ENCODE measurements around the gene TOX2. TPM values are rescaled to one million over a fixed set of nuclear protein-coding genes. Genes with fewer than 3 reads are reported as not detected.

TOX2 gene
- total and polyA plus RNA-seq, 2 of the 4 experiments (the other 2 are of a cell fraction): 1.3 to 17.5 TPM

- ATAC-seq (ENCODE audit: low read depth) (no peak), DNase-seq (no peak)
- Histone ChIP-seq H3K56ac (ENCODE audit: extremely low read depth, insufficient read depth, low read length) (no peak overlapping the region), H2AFZ (replicated peaks; ENCODE audit: low read length, poor library complexity) (no peak overlapping the region), H3K4me1 (ENCODE audit: control insufficient read depth, insufficient read depth, low read length) (peaks cover 12% of the 10 kb centered on the region), H4K8ac (ENCODE audit: low read depth in 2 of 2, low read length in 2 of 2) (no peak overlapping the region), H4K20me1 (ENCODE audit: insufficient read depth, low read length) (peaks cover 28% of the 10 kb centered on the region; the same call in 1 of the 2 replicates), H3K9ac (ENCODE audit: low read depth, low read length) (no peak overlapping the region), H2BK120ac (ENCODE audit: low read depth, low read length) (no peak overlapping the region), H4K5ac (ENCODE audit: low read depth, low read length) (no peak overlapping the region), H3K79me1 (ENCODE audit: low read depth in 1 of 2, low read length in 2 of 2) (peaks cover 19 to 77% of the 10 kb centered on the region in 2 experiments), H2BK15ac (ENCODE audit: low read depth, low read length) (no peak overlapping the region), H3K4me2 (ENCODE audit: low read depth, low read length) (no peak overlapping the region), H3K18ac (ENCODE audit: low read depth, low read length) (no peak overlapping the region), H3K23ac (ENCODE audit: low read depth, low read length) (no peak overlapping the region), H2BK20ac (ENCODE audit: low read depth, low read length) (no peak overlapping the region), H4K91ac (ENCODE audit: insufficient read depth, low read depth, low read length) (no peak overlapping the region), H3K14ac (replicated peaks; ENCODE audit: low read depth, low read length) (0 out of 2 replicates have a peak overlapping the region, but pooled peaks have one; percentile 21), H3K9me1 (ENCODE audit: insufficient read depth, low read length) (peaks cover 17% of the 10 kb centered on the region), H2AK9ac (replicated peaks; ENCODE audit: low read depth, low read length, poor library complexity) (no peak overlapping the region), H2BK5ac (ENCODE audit: low read depth, low read length, poor library complexity, severe bottlenecking) (no peak overlapping the region), H3K4ac (ENCODE audit: low read depth, low read length) (no peak overlapping the region), H3K27ac (ENCODE audit: insufficient read depth, low read length) (no peak overlapping the region), H2AK5ac (ENCODE audit: low read depth, low read length) (no peak overlapping the region), H3K4me3 (ENCODE audit: insufficient read depth, low read depth, low read length) (no peak overlapping the region), H3K27me3 (ENCODE audit: control insufficient read depth, insufficient read depth, low read length) (no peaks in the 10 kb centered on the region), H3K36me3 (ENCODE audit: control insufficient read depth, insufficient read depth, low read length) (peaks cover 6% of the 10 kb centered on the region; the same call in 1 of the 2 replicates), H3K9me3 (ENCODE audit: control insufficient read depth, insufficient read depth, low read length) (peaks cover 2% of the 10 kb centered on the region; the same call in 1 of the 2 replicates)
- BruUV-seq (replicated peaks): no TSS peak
- dilution Hi-C loops (cut with HindIII; ENCODE audit: low sequenced_read_pairs, unreplicated experiment) (no loop called here), in situ Hi-C loops (cut with MboI; ENCODE audit: low sequenced_read_pairs) (no loop called here), intact Hi-C loops (cut with micrococcal nuclease) (no loop called here)
- WGBS, 2 experiments (ENCODE audit: extremely low coverage in 2 of 2, insufficient read length in 1 of 2): 89% methylated on average over 6 of the region's 9 CpGs; no CpG with 5 or more reads in 1 of the 2 experiments
- CTCF ChIA-PET: no interaction called here
- POLR2A ChIA-PET (ENCODE audit: unreplicated experiment): no interaction called here
- TF ChIP-seq SMC3 (IDR thresholded peaks at IDR 0.05; ENCODE audit: low read depth, low read length): no peak
- TF ChIP-seq RFX5 (IDR thresholded peaks at IDR 0.05; ENCODE audit: low read depth, low read length): no peak
- TF ChIP-seq CEBPB (IDR thresholded peaks at IDR 0.05; ENCODE audit: low read depth, low read length): no peak
- TF ChIP-seq, protein P1, sequence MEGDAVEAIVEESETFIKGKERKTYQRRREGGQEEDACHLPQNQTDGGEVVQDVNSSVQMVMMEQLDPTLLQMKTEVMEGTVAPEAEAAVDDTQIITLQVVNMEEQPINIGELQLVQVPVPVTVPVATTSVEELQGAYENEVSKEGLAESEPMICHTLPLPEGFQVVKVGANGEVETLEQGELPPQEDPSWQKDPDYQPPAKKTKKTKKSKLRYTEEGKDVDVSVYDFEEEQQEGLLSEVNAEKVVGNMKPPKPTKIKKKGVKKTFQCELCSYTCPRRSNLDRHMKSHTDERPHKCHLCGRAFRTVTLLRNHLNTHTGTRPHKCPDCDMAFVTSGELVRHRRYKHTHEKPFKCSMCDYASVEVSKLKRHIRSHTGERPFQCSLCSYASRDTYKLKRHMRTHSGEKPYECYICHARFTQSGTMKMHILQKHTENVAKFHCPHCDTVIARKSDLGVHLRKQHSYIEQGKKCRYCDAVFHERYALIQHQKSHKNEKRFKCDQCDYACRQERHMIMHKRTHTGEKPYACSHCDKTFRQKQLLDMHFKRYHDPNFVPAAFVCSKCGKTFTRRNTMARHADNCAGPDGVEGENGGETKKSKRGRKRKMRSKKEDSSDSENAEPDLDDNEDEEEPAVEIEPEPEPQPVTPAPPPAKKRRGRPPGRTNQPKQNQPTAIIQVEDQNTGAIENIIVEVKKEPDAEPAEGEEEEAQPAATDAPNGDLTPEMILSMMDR (conservative IDR thresholded peaks at IDR 0.05; ENCODE audit: low read depth, low read length): no peak
- no peak for TF ChIP-seq NFE2L2 (IDR thresholded peaks at IDR 0.05; ENCODE audit: low read depth, low read length)
- TF ChIP-seq MAFK (IDR thresholded peaks at IDR 0.05; ENCODE audit: low read depth, low read length): no peak
- TF ChIP-seq RAD21 (IDR thresholded peaks at IDR 0.05; ENCODE audit: low read length): no peak
- TF ChIP-seq MAZ (IDR thresholded peaks at IDR 0.05; ENCODE audit: borderline replicate concordance, low read depth, low read length): no peak
- TF ChIP-seq MXI1 (IDR thresholded peaks at IDR 0.05; ENCODE audit: borderline replicate concordance, low read depth, low read length): no peak
- TF ChIP-seq RCOR1 (IDR thresholded peaks at IDR 0.05; ENCODE audit: insufficient replicate concordance, low read length): no peak
- no peak for TF ChIP-seq POLR2A (IDR thresholded peaks at IDR 0.05; ENCODE audit: low read depth, low read length)
- no peak for TF ChIP-seq FOS (IDR thresholded peaks at IDR 0.05; ENCODE audit: low read depth, low read length)
- no peak for TF ChIP-seq BHLHE40 (IDR thresholded peaks at IDR 0.05; ENCODE audit: low read depth, low read length)
- TF ChIP-seq CHD1 (IDR thresholded peaks at IDR 0.05; ENCODE audit: low read depth, low read length): no peak
- TF ChIP-seq, protein P2, sequence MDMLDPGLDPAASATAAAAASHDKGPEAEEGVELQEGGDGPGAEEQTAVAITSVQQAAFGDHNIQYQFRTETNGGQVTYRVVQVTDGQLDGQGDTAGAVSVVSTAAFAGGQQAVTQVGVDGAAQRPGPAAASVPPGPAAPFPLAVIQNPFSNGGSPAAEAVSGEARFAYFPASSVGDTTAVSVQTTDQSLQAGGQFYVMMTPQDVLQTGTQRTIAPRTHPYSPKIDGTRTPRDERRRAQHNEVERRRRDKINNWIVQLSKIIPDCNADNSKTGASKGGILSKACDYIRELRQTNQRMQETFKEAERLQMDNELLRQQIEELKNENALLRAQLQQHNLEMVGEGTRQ (IDR thresholded peaks at IDR 0.05; ENCODE audit: low read depth, low read length): no peak
These were observed 71.1 kb downstream of the TOX2 start for GRCh38 chr20:43985608-43986316.

All from IMR-90 (cell line).